Mesenchymal stem cell (in vitro differentiated cells and primary cell): ENCODE measurements around the gene C10orf90.
A peak's percentile ranks its signal among the peaks of the same experiment; 100 is the strongest.

ENCODE experiments used
- DNase-seq: peaks from one replicate; pipeline ENCODE4 v3.0.0-alpha.2; 2013
- H2AFZ ChIP-seq: one replicate; pipeline ENCODE4 v1.6.1; 2013; ENCODE audit warnings: low read depth, mild to moderate bottlenecking, control low read depth, inconsistent platforms, low read length, moderate library complexity
- H2AK5ac ChIP-seq: 2 replicates; pipeline ENCODE4 v1.6.1; 2013; ENCODE audit warnings: low read length, moderate library complexity, mild to moderate bottlenecking, inconsistent platforms; ENCODE audit not compliant: severe bottlenecking
- H2BK120ac ChIP-seq: one replicate; pipeline ENCODE4 v1.6.1; 2013; ENCODE audit warnings: low read depth, mild to moderate bottlenecking, inconsistent platforms, low read length, moderate library complexity
- H2BK12ac ChIP-seq, 2 experiments: one replicate each; pipeline ENCODE4 v1.6.1; 2013; ENCODE audit warnings: inconsistent platforms in 2 of 2, low read length in 2 of 2, mild to moderate bottlenecking in 2 of 2, moderate library complexity in 2 of 2, control low read depth in 1 of 2
- H2BK15ac ChIP-seq: one replicate; pipeline ENCODE4 v1.6.1; 2013; ENCODE audit warnings: mild to moderate bottlenecking, low read depth, inconsistent platforms; ENCODE audit not compliant: poor library complexity, severe bottlenecking
- H2BK5ac ChIP-seq: 2 replicates; pipeline ENCODE4 v1.6.1; 2013; ENCODE audit warnings: low read depth, mild to moderate bottlenecking, low read length, control low read depth, inconsistent platforms; ENCODE audit not compliant: poor library complexity, severe bottlenecking
- H3K14ac ChIP-seq, 2 experiments: one replicate each; pipeline ENCODE4 v1.6.1; 2013; ENCODE audit warnings: inconsistent platforms in 2 of 2, low read length in 2 of 2, control low read depth in 1 of 2, mild to moderate bottlenecking in 1 of 2, moderate library complexity in 1 of 2
- H3K18ac ChIP-seq, 2 experiments: one replicate each; pipeline ENCODE4 v1.6.1; 2013; ENCODE audit warnings: inconsistent platforms in 2 of 2, low read length in 2 of 2, control low read depth in 1 of 2, low read depth in 1 of 2, mild to moderate bottlenecking in 1 of 2
- H3K23ac ChIP-seq, 2 experiments: one replicate each; pipeline ENCODE4 v1.6.1; 2013; ENCODE audit warnings: inconsistent platforms in 2 of 2, low read length in 2 of 2, mild to moderate bottlenecking in 2 of 2, moderate library complexity in 2 of 2, control low read depth in 1 of 2
- H3K27ac ChIP-seq: 2 replicates; pipeline ENCODE4 v1.5.1; 2013; ENCODE audit warnings: mild to moderate bottlenecking, moderate library complexity, low read length, control low read depth, inconsistent platforms; ENCODE audit not compliant: poor library complexity, severe bottlenecking
- H3K27me3 ChIP-seq, 2 experiments: 2 replicates each; pipeline versions ENCODE4 v1.6.1 to v1.7.0; 2013; ENCODE audit warnings: low read length in 2 of 2, mild to moderate bottlenecking in 2 of 2, moderate library complexity in 2 of 2, control low read depth in 1 of 2, inconsistent platforms in 1 of 2; ENCODE audit not compliant: control insufficient read depth in 1 of 2, insufficient read depth in 1 of 2
- H3K36me3 ChIP-seq, 2 experiments: 2 replicates each; pipeline versions ENCODE4 v1.6.1 to v1.7.0; 2013; ENCODE audit warnings: low read length in 2 of 2, control low read depth in 1 of 2, inconsistent platforms in 1 of 2, low read depth in 1 of 2, mild to moderate bottlenecking in 1 of 2; ENCODE audit not compliant: insufficient read depth in 2 of 2, control insufficient read depth in 1 of 2
- H3K4ac ChIP-seq, 2 experiments: one replicate each; pipeline ENCODE4 v1.6.1; 2013; ENCODE audit warnings: inconsistent platforms in 2 of 2, low read length in 2 of 2, mild to moderate bottlenecking in 2 of 2, moderate library complexity in 2 of 2, control low read depth in 1 of 2, low read depth in 1 of 2
- H3K4me1 ChIP-seq: 2 replicates; pipeline ENCODE4 v1.6.1; 2013; ENCODE audit warnings: low read depth, low read length, control low read depth; ENCODE audit not compliant: control insufficient read depth, insufficient read depth
- H3K4me2 ChIP-seq: 2 replicates; pipeline ENCODE4 v1.6.1; 2013; ENCODE audit warnings: low read length, mild to moderate bottlenecking, inconsistent platforms; ENCODE audit not compliant: poor library complexity, severe bottlenecking
- H3K4me3 ChIP-seq, 2 experiments: 2 replicates each; pipeline versions ENCODE4 v1.5.1 to v1.7.0; 2013; ENCODE audit warnings: low read length in 2 of 2, mild to moderate bottlenecking in 2 of 2, control low read depth in 1 of 2, low read depth in 1 of 2; ENCODE audit not compliant: insufficient read depth in 1 of 2
- H3K79me1 ChIP-seq: replicated peaks from 2 replicates; pipeline ENCODE4 v1.6.1; 2013; ENCODE audit warnings: mild to moderate bottlenecking, control low read depth, low read length, inconsistent platforms; ENCODE audit not compliant: poor library complexity, severe bottlenecking
- H3K9ac ChIP-seq: 2 replicates; pipeline ENCODE4 v1.7.0; 2013; ENCODE audit warnings: mild to moderate bottlenecking, low read length, moderate library complexity
- H3K9me3 ChIP-seq: 2 replicates; pipeline ENCODE4 v1.7.0; 2013; ENCODE audit warnings: mild to moderate bottlenecking, low read length; ENCODE audit not compliant: control insufficient read depth
- H4K8ac ChIP-seq: one replicate; pipeline ENCODE4 v1.6.1; 2013; ENCODE audit warnings: inconsistent platforms, mild to moderate bottlenecking, low read length, moderate library complexity
- H4K91ac ChIP-seq: one replicate; pipeline ENCODE4 v1.6.1; 2013; ENCODE audit warnings: mild to moderate bottlenecking, low read length, inconsistent platforms
- WGBS: methylation state at CpG from one replicate; pipeline ENCODE4 v1.1.7; 2013; ENCODE audit warnings: mixed read lengths; 5-methylcytosine and 5-hydroxymethylcytosine counted together

The C10orf90 gene

GRCh38 chr10:126468876-126469643, 201.4 kb downstream of the C10orf90 start:
- Histone ChIP-seq H3K18ac (peak overlapping the region; percentile 23 to 30), H2AK5ac (no peak overlapping the region), H3K9ac (no peak overlapping the region), H4K8ac (no peak overlapping the region), H3K4me2 (no peak overlapping the region), H3K4me1 (peaks cover 22% of the 10 kb centered on the region), H2BK15ac (no peak overlapping the region), H3K4me3 (no peak overlapping the region), H2BK120ac (peak overlapping the region; percentile 0), H2BK12ac (no peak overlapping the region), H3K4ac (no peak overlapping the region), H4K91ac (no peak overlapping the region), H3K27me3 (no peaks in the 10 kb centered on the region), H2AFZ (no peak overlapping the region), H3K9me3 (no peaks in the 10 kb centered on the region), H3K36me3 (no peaks in the 10 kb centered on the region), H3K27ac (peak overlapping the region; percentile 43), H2BK5ac (no peak overlapping the region), H3K79me1 (no peaks in the 10 kb centered on the region), H3K23ac (no peak overlapping the region), H3K14ac (no peak overlapping the region)
- DNase-seq = peak; percentile 88
- WGBS = 41% methylated on average over 3 of the region's 5 CpGs

GRCh38 chr10:126468467-126468866, 202.0 kb downstream of the C10orf90 start:
- H2BK120ac ChIP-seq = peak overlapping the region; percentile 0

GRCh38 chr10:126465771-126466170, 204.7 kb downstream of the C10orf90 start:
- DNase-seq = no peak
- Histone ChIP-seq H3K27ac (no peak overlapping the region), H2AFZ (no peak overlapping the region), H2BK5ac (no peak overlapping the region), H3K4me3 (no peak overlapping the region), H3K36me3 (no peaks in the 10 kb centered on the region), H3K4ac (no peak overlapping the region), H2BK12ac (no peak overlapping the region), H3K27me3 (no peaks in the 10 kb centered on the region), H3K79me1 (no peaks in the 10 kb centered on the region), H4K8ac (no peak overlapping the region), H2AK5ac (no peak overlapping the region), H3K14ac (no peak overlapping the region), H3K23ac (no peak overlapping the region), H3K4me1 (peaks cover 20% of the 10 kb centered on the region), H3K18ac (no peak overlapping the region), H3K9ac (no peak overlapping the region), H2BK15ac (no peak overlapping the region), H3K9me3 (no peaks in the 10 kb centered on the region), H3K4me2 (no peak overlapping the region), H4K91ac (no peak overlapping the region), H2BK120ac (no peak overlapping the region)
- 40% methylated on average over 1 of the region's 1 CpG for WGBS

More at GRCh38 chr10:126468467-126468866, 202.0 kb downstream of the C10orf90 start:
- Histone ChIP-seq H3K27ac (no peak overlapping the region), H3K23ac (no peak overlapping the region), H3K18ac (peak overlapping the region; percentile 23 to 75), H3K79me1 (no peaks in the 10 kb centered on the region), H3K36me3 (no peaks in the 10 kb centered on the region), H3K4ac (peak overlapping the region in 1 of 2 experiments; percentile 3), H3K4me3 (no peak overlapping the region), H2BK15ac (no peak overlapping the region), H3K27me3 (no peaks in the 10 kb centered on the region), H4K8ac (no peak overlapping the region), H3K9ac (no peak overlapping the region), H2AFZ (no peak overlapping the region), H4K91ac (peak overlapping the region; percentile 20), H3K4me1 (peaks cover 22% of the 10 kb centered on the region), H3K9me3 (no peaks in the 10 kb centered on the region), H2AK5ac (peak overlapping the region; percentile 7), H2BK5ac (no peak overlapping the region), H3K14ac (no peak overlapping the region), H3K4me2 (no peak overlapping the region), H2BK12ac (peak overlapping the region; percentile 4 to 32)
- no peak for DNase-seq
- 85% methylated on average over 4 of the region's 4 CpGs for WGBS

GRCh38 chr10:126463286-126463685, 207.2 kb downstream of the C10orf90 start:
- no peak overlapping the region for H3K27ac ChIP-seq
- no peak overlapping the region for H2BK5ac ChIP-seq
- H3K4me3 ChIP-seq = no peak overlapping the region
- no peaks in the 10 kb centered on the region for H3K36me3 ChIP-seq
- H3K4me2 ChIP-seq = no peak overlapping the region
- H3K4me1 ChIP-seq = peaks cover 25% of the 10 kb centered on the region
- no peak overlapping the region for H2BK120ac ChIP-seq
- no peak overlapping the region for H3K23ac ChIP-seq
- peak overlapping the region in 1 of 2 experiments; percentile 34 for H3K4ac ChIP-seq
- WGBS = 89% methylated on average over 11 of the region's 11 CpGs
- no peak overlapping the region for H4K8ac ChIP-seq
- no peak overlapping the region for H3K9ac ChIP-seq
- peak overlapping the region; percentile 59 to 69 for H2BK12ac ChIP-seq
- H3K27me3 ChIP-seq = no peaks in the 10 kb centered on the region
- H2AFZ ChIP-seq = no peak overlapping the region
- peak overlapping the region in 1 of 2 experiments; percentile 76 for H3K14ac ChIP-seq
- no peak overlapping the region for H2BK15ac ChIP-seq
- peak overlapping the region in 1 of 2 experiments; percentile 37 for H3K18ac ChIP-seq
- H4K91ac ChIP-seq = no peak overlapping the region
- no peak for DNase-seq
- H3K79me1 ChIP-seq = no peaks in the 10 kb centered on the region
- H2AK5ac ChIP-seq = no peak overlapping the region
- H3K9me3 ChIP-seq = no peaks in the 10 kb centered on the region
